Prostate gland (tissue), 2 donors: Measurements from ENCODE around the gene GADD45G. TPM values are rescaled to one million over a fixed set of nuclear protein-coding genes. Genes with fewer than 3 reads are reported as not detected.
A peak's percentile ranks its signal among the peaks of the same experiment; 100 is the strongest.

Source experiments
- DNase-seq: peaks from one replicate; pipeline ENCODE4 v3.0.0-alpha.2; 2019; ENCODE audit warnings: low spot score
- H3K27ac ChIP-seq, 2 donors: fragments of 200-600 bp; sonication (generic); 2 replicates each; pipeline ENCODE4 v1.5.1; 2017 to 2019
- H3K27me3 ChIP-seq: fragments of 200-600 bp; sonication (generic); replicated peaks from 2 replicates; pipeline ENCODE4 v1.5.1; 2019; ENCODE audit not compliant: insufficient read depth
- H3K36me3 ChIP-seq, 2 donors: fragments of 200-600 bp; sonication (generic); 1 replicate in 1 of 2; 2 replicates in 1 of 2; pipeline versions ENCODE4 v1.5.1 to v1.8.1; 2017 to 2019
- H3K4me1 ChIP-seq: fragments of 200-600 bp; sonication (generic); replicated peaks from 2 replicates; pipeline ENCODE4 v1.5.1; 2019
- H3K4me3 ChIP-seq, 2 donors: fragments of 200-600 bp; sonication (generic); 2 replicates each; pipeline ENCODE4 v1.5.1; 2017 to 2019
- H3K9me3 ChIP-seq: fragments of 200-600 bp; sonication (generic); 2 replicates; pipeline ENCODE4 v1.5.1; 2017
- CTCF ChIP-seq, 4 experiments: fragments of 200-600 bp in 2 of 4; fragments of 450-650 bp in 2 of 4; sonication (generic) in 2 of 4; IDR thresholded peaks; 1 replicate in 3 of 4; 2 replicates in 1 of 4; pipeline ENCODE4 v1.5.1; 2016 to 2019; ENCODE audit warnings: antibody characterized with exemption in 4 of 4, mild to moderate bottlenecking in 2 of 4, moderate library complexity in 2 of 4
- POLR2A ChIP-seq: fragments of 450-650 bp; IDR thresholded peaks from one replicate; pipeline ENCODE4 v1.6.1; 2016; ENCODE audit warnings: antibody characterized with exemption, mild to moderate bottlenecking
- POLR2AphosphoS5 ChIP-seq: sonication (generic); formaldehyde crosslinking; IDR thresholded peaks from one replicate; pipeline ENCODE4 v1.6.1; 2017; ENCODE audit warnings: antibody characterized with exemption
- WGBS: methylation state at CpG from one replicate; pipeline ENCODE4 v1.1.5; 2018; 5-methylcytosine and 5-hydroxymethylcytosine counted together
- intact Hi-C: fragments of 100-400 bp; cut with DNase I; formaldehyde crosslinking; loops from one replicate; pipeline ENCODE4 v1.14.2; 2022
- total RNA-seq, 2 donors: library from RNA; depleted of rRNA; stranded (reverse); fragments of >200 nt; gene quantifications; one replicate each; pipeline ENCODE4 v1.1.0, GENCODE V29; 2016

GADD45G gene
- total RNA-seq, 2 donors from 2014 or later: 28.4 to 88.5 TPM

- Histone ChIP-seq H3K36me3 (no peaks in the 10 kb centered on the region), H3K27me3 (no peaks in the 10 kb centered on the region), H3K4me1 (peaks cover 2% of the 10 kb centered on the region), H3K27ac (no peak overlapping the region), H3K9me3 (no peaks in the 10 kb centered on the region), H3K4me3 (no peak overlapping the region)
- WGBS: 93% methylated on average over 6 of the region's 6 CpGs
- intact Hi-C loops: no loop called here
- DNase-seq: no peak
- no peak for TF ChIP-seq POLR2A
- TF ChIP-seq POLR2AphosphoS5: no peak
- TF ChIP-seq CTCF (IDR thresholded peaks at IDR 0.05): no peak
Measured at GRCh38 chr9:89588271-89588879, 16.4 kb upstream of the GADD45G start.

GRCh38 chr9:89590415-89590814 is 14.4 kb upstream of the GADD45G start:
- H3K36me3 ChIP-seq: no peaks in the 10 kb centered on the region
- intact Hi-C loops: loop anchor here (10.0 kb wide), 1 partner anchor 1164 kb away; no protein-coding TSS in a partner anchor

GRCh38 chr9:89591274-89592212 is 13.3 kb upstream of the GADD45G start:
- peaks cover 2% of the 10 kb centered on the region for H3K4me1 ChIP-seq
- TF ChIP-seq POLR2AphosphoS5 (peak; percentile 44), CTCF (IDR thresholded peaks at IDR 0.05) (no peak), POLR2A (no peak)
- no peaks in the 10 kb centered on the region for H3K27me3 ChIP-seq
- no peaks in the 10 kb centered on the region for H3K9me3 ChIP-seq
- no peak overlapping the region for H3K4me3 ChIP-seq
- no peak overlapping the region for H3K27ac ChIP-seq
- no peak for DNase-seq
- 49% methylated on average over 15 of the region's 15 CpGs for WGBS
- intact Hi-C loops: loop anchor here (10.0 kb wide), 1 partner anchor 1163 kb away; no protein-coding TSS in a partner anchor
- H3K36me3 ChIP-seq: no peaks in the 10 kb centered on the region

More at GRCh38 chr9:89590415-89590814, 14.4 kb upstream of the GADD45G start:
- no peak for DNase-seq
- Histone ChIP-seq H3K4me1 (peaks cover 2% of the 10 kb centered on the region), H3K27ac (no peak overlapping the region), H3K27me3 (no peaks in the 10 kb centered on the region), H3K4me3 (no peak overlapping the region), H3K9me3 (no peaks in the 10 kb centered on the region)
- 91% methylated on average over 2 of the region's 2 CpGs for WGBS
- TF ChIP-seq POLR2A (no peak), POLR2AphosphoS5 (no peak)

GRCh38 chr9:89592213-89592815 is 12.5 kb upstream of the GADD45G start:
- TF ChIP-seq CTCF (IDR thresholded peaks at IDR 0.05) (no peak), POLR2A (no peak), POLR2AphosphoS5 (no peak)
- 95% methylated on average over 12 of the region's 12 CpGs for WGBS
- Histone ChIP-seq H3K4me3 (no peak overlapping the region), H3K27ac (no peak overlapping the region), H3K9me3 (no peaks in the 10 kb centered on the region), H3K27me3 (no peaks in the 10 kb centered on the region), H3K36me3 (no peaks in the 10 kb centered on the region), H3K4me1 (peaks cover 2% of the 10 kb centered on the region)
- no peak for DNase-seq
- intact Hi-C loops: loop anchor here (10.0 kb wide), 1 partner anchor 1162 kb away; no protein-coding TSS in a partner anchor
